H1 (cell line): ENCODE measurements around the gene DNAI2. TPM values are rescaled to one million over a fixed set of nuclear protein-coding genes. Genes with fewer than 3 reads are reported as not detected.
A peak's percentile ranks its signal among the peaks of the same experiment; 100 is the strongest.

ENCODE experiments used
- CTCF ChIA-PET: fragments of 300-600 bp; sonication (Branson Sonifier 250); formaldehyde crosslinking; loops from one replicate; lab custom pipeline; 2021; ENCODE audit not compliant: partially characterized antibody; lab: Charles Lee
- POLR2A ChIA-PET: fragments of 300-600 bp; sonication (Branson Sonifier 250); formaldehyde crosslinking; loops from one replicate; lab custom pipeline; 2021; ENCODE audit warnings: inconsistent platforms; ENCODE audit not compliant: partially characterized antibody; lab: Charles Lee
- DNase-seq, 2 experiments: peaks; one replicate each; pipeline versions ENCODE4 v3.0.0 to v3.0.0-alpha.2; 2010 to 2022; ENCODE audit warnings: low spot score in 2 of 2, low read depth in 1 of 2, mixed read lengths in 1 of 2
- FAIRE-seq: peaks from 2 replicates; lab custom pipeline; 2011; peaks lifted over from hg19 to GRCh38; lab: Jason Lieb, UNC
- H2AFZ ChIP-seq: 2 replicates; pipeline ENCODE4 v1.8.1; 2012; ENCODE audit warnings: low read length, inconsistent platforms
- H2AK5ac ChIP-seq: 2 replicates; pipeline ENCODE4 v1.6.1; 2013; ENCODE audit warnings: low read depth, low read length
- H2BK120ac ChIP-seq: replicated peaks from 2 replicates; pipeline ENCODE3; 2013; ENCODE audit warnings: low read depth, low read length, inconsistent platforms
- H2BK12ac ChIP-seq: 2 replicates; pipeline ENCODE4 v1.6.1; 2013; ENCODE audit warnings: low read depth, low read length
- H2BK15ac ChIP-seq: 2 replicates; pipeline ENCODE4 v1.6.1; 2013; ENCODE audit warnings: low read length
- H2BK20ac ChIP-seq: 2 replicates; pipeline ENCODE4 v1.6.1; 2013; ENCODE audit warnings: low read length
- H2BK5ac ChIP-seq: 2 replicates; pipeline ENCODE4 v1.6.1; 2013; ENCODE audit warnings: low read depth, low read length
- H3K14ac ChIP-seq: 2 replicates; pipeline ENCODE4 v1.6.1; 2013; ENCODE audit warnings: inconsistent platforms; ENCODE audit not compliant: insufficient read length
- H3K18ac ChIP-seq: 2 replicates; pipeline ENCODE4 v1.6.1; 2013; ENCODE audit warnings: low read length; ENCODE audit errors: extremely low read depth
- H3K23ac ChIP-seq: 2 replicates; pipeline ENCODE4 v1.6.1; 2013; ENCODE audit warnings: inconsistent platforms; ENCODE audit not compliant: insufficient read length
- H3K23me2 ChIP-seq: 2 replicates; pipeline ENCODE4 v1.6.1; 2013; ENCODE audit warnings: low read depth, low read length
- H3K27ac ChIP-seq: 2 replicates; pipeline ENCODE4 v1.6.1; 2011; ENCODE audit warnings: low read depth, low read length, inconsistent platforms
- H3K27me3 ChIP-seq, 4 experiments: replicated peaks in 1 of 4; 1 replicate in 1 of 4; 2 replicates in 3 of 4; pipeline versions ENCODE4 v1.6.1 to v1.8.1; 2011 to 2013; ENCODE audit warnings: low read length in 3 of 4, mild to moderate bottlenecking in 3 of 4, inconsistent platforms in 2 of 4, mixed read lengths in 2 of 4, moderate library complexity in 1 of 4; ENCODE audit not compliant: control insufficient read depth in 3 of 4, insufficient read depth in 3 of 4; ENCODE audit errors: extremely low read depth in 1 of 4
- H3K36me3 ChIP-seq, 4 experiments: 2 replicates each; pipeline versions ENCODE4 v1.6.1 to v1.8.1; 2011 to 2013; ENCODE audit warnings: mild to moderate bottlenecking in 4 of 4, low read length in 3 of 4, moderate library complexity in 2 of 4, control low read depth in 1 of 4, inconsistent platforms in 1 of 4; ENCODE audit not compliant: insufficient read depth in 4 of 4, control insufficient read depth in 2 of 4
- H3K4ac ChIP-seq: replicated peaks from 2 replicates; pipeline ENCODE3; 2013; ENCODE audit warnings: low read length, low read depth, mixed read lengths, inconsistent platforms; ENCODE audit not compliant: insufficient read length
- H3K4me1 ChIP-seq, 4 experiments: replicated peaks in 1 of 4; 1 replicate in 1 of 4; 2 replicates in 3 of 4; pipeline versions ENCODE4 v1.6.1 to v1.8.1; 2011 to 2013; ENCODE audit warnings: low read length in 3 of 4, inconsistent platforms in 2 of 4, mixed read lengths in 1 of 4; ENCODE audit not compliant: insufficient read depth in 4 of 4, control insufficient read depth in 3 of 4
- H3K4me2 ChIP-seq, 2 experiments: 2 replicates each; pipeline versions ENCODE4 v1.6.1 to v1.8.1; 2011 to 2013; ENCODE audit warnings: low read depth in 2 of 2, low read length in 2 of 2, control low read depth in 1 of 2, inconsistent platforms in 1 of 2, mild to moderate bottlenecking in 1 of 2; ENCODE audit not compliant: insufficient read depth in 1 of 2
- H3K4me3 ChIP-seq, 4 experiments: fragments of 200-600, 300-600 bp in 1 of 4; sonication (generic), shearing (Covaris generic), sonication (Bioruptor Twin) in 1 of 4; 2 replicates each; pipeline versions ENCODE4 v1.5.1 to v1.8.1; 2011 to 2016; ENCODE audit warnings: low read length in 4 of 4, low read depth in 3 of 4, control low read depth in 2 of 4, inconsistent platforms in 2 of 4, mild to moderate bottlenecking in 2 of 4, mixed read lengths in 1 of 4, moderate library complexity in 1 of 4; ENCODE audit not compliant: insufficient read depth in 2 of 4; ENCODE audit errors: extremely low read depth in 1 of 4
- H3K56ac ChIP-seq: replicated peaks from 2 replicates; pipeline ENCODE3; 2013; ENCODE audit warnings: low read depth, mild to moderate bottlenecking, mixed read lengths, low read length, inconsistent platforms; ENCODE audit not compliant: insufficient read length
- H3K79me1 ChIP-seq: 2 replicates; pipeline ENCODE4 v1.6.1; 2013; ENCODE audit warnings: low read depth, low read length, control low read depth
- H3K79me2 ChIP-seq, 2 experiments: 2 replicates each; pipeline versions ENCODE4 v1.6.1 to v1.8.1; 2012 to 2013; ENCODE audit warnings: low read length in 2 of 2, mild to moderate bottlenecking in 2 of 2, inconsistent platforms in 1 of 2; ENCODE audit not compliant: insufficient read depth in 2 of 2, control insufficient read depth in 1 of 2
- H3K9ac ChIP-seq, 4 experiments: replicated peaks in 1 of 4; 1 replicate in 1 of 4; 2 replicates in 3 of 4; pipeline versions ENCODE4 v1.6.1 to v1.8.1; 2011 to 2013; ENCODE audit warnings: low read depth in 3 of 4, low read length in 3 of 4, control low read depth in 2 of 4, mild to moderate bottlenecking in 2 of 4, moderate library complexity in 2 of 4, inconsistent platforms in 1 of 4; ENCODE audit errors: extremely low read depth in 1 of 4
- H3K9me3 ChIP-seq, 2 experiments: 2 replicates each; pipeline versions ENCODE4 v1.6.1 to v1.8.1; 2012 to 2013; ENCODE audit warnings: mild to moderate bottlenecking in 2 of 2, moderate library complexity in 2 of 2, control low read depth in 1 of 2, inconsistent platforms in 1 of 2, low read depth in 1 of 2, low read length in 1 of 2, mixed read lengths in 1 of 2; ENCODE audit not compliant: insufficient read depth in 2 of 2
- H4K20me1 ChIP-seq, 2 experiments: replicated peaks in 1 of 2; 2 replicates each; pipeline versions ENCODE3 to v1.8.1; 2011 to 2013; ENCODE audit warnings: inconsistent platforms in 2 of 2, low read length in 2 of 2, mild to moderate bottlenecking in 1 of 2; ENCODE audit not compliant: insufficient read depth in 2 of 2, control insufficient read depth in 1 of 2
- H4K5ac ChIP-seq: 2 replicates; pipeline ENCODE4 v1.6.1; 2013; ENCODE audit warnings: low read length, low read depth, mixed read lengths, inconsistent platforms; ENCODE audit not compliant: insufficient read length
- H4K8ac ChIP-seq: 2 replicates; pipeline ENCODE4 v1.8.0; 2013; ENCODE audit warnings: mild to moderate bottlenecking, moderate library complexity, low read length, inconsistent platforms; ENCODE audit not compliant: insufficient read depth; ENCODE audit errors: extremely low read depth
- H4K91ac ChIP-seq: replicated peaks from 2 replicates; pipeline ENCODE3; 2013; ENCODE audit warnings: low read length, mixed read lengths, inconsistent platforms; ENCODE audit not compliant: insufficient read length
- ATF2 ChIP-seq: IDR thresholded peaks from 2 replicates; pipeline ENCODE4 v1.6.1; 2012; ENCODE audit warnings: low read length, inconsistent platforms
- ATF3 ChIP-seq: IDR thresholded peaks from 2 replicates; pipeline ENCODE4 v1.6.1; 2011; ENCODE audit warnings: low read depth, mild to moderate bottlenecking, low read length; ENCODE audit not compliant: insufficient read depth
- BRCA1 ChIP-seq: IDR thresholded peaks from 2 replicates; pipeline ENCODE4 v1.6.1; 2012; ENCODE audit warnings: low read depth, low read length, improper control_type of control experiment
- GTF2F1 ChIP-seq: IDR thresholded peaks from 2 replicates; pipeline ENCODE4 v1.6.1; 2012; ENCODE audit warnings: low read depth, low read length, improper control_type of control experiment, borderline replicate concordance
- HDAC2 ChIP-seq, 2 experiments: fragments of 300-600 bp in 1 of 2; sonication (generic) in 1 of 2; IDR thresholded peaks; 2 replicates each; pipeline ENCODE4 v1.6.1; 2011 to 2012; ENCODE audit warnings: low read depth in 2 of 2, low read length in 2 of 2, mild to moderate bottlenecking in 2 of 2, moderate library complexity in 2 of 2, borderline replicate concordance in 1 of 2, inconsistent platforms in 1 of 2
- KDM5A ChIP-seq: fragments of 200-600 bp; IDR thresholded peaks from 2 replicates; pipeline ENCODE4 v1.7.1; 2012; ENCODE audit warnings: mild to moderate bottlenecking, low read length, inconsistent platforms, mixed read lengths
- MAFK ChIP-seq: IDR thresholded peaks from 2 replicates; pipeline ENCODE4 v1.6.1; 2012; ENCODE audit warnings: low read depth, mild to moderate bottlenecking, improper control_type of control experiment, low read length
- SIN3A ChIP-seq, 2 experiments: IDR thresholded peaks in 1 of 2; conservative IDR thresholded peaks in 1 of 2; 2 replicates each; pipeline ENCODE4 v1.6.1; 2011 to 2012; ENCODE audit warnings: low read length in 2 of 2, improper control_type of control experiment in 1 of 2, low read depth in 1 of 2, mild to moderate bottlenecking in 1 of 2
- SIRT6 ChIP-seq: IDR thresholded peaks from one replicate; pipeline ENCODE4 v1.7.1; 2012; ENCODE audit warnings: low read length, inconsistent platforms
- SRF ChIP-seq: IDR thresholded peaks from 2 replicates; pipeline ENCODE4 v1.6.1; 2011; ENCODE audit warnings: mild to moderate bottlenecking, low read depth, low read length, moderate library complexity
- WGBS, 2 experiments: shearing (Covaris generic) in 1 of 2; methylation state at CpG; one replicate each; pipeline versions ENCODE4 v1.1.6 to v1.1.7; 2013 to 2015; ENCODE audit warnings: low lambda C conversion rate in 2 of 2, mixed read lengths in 2 of 2, inconsistent platforms in 1 of 2, low coverage in 1 of 2, missing lambda C conversion rate in 1 of 2; ENCODE audit not compliant: insufficient replicate concordance in 2 of 2, insufficient coverage in 1 of 2, insufficient read length in 1 of 2; ENCODE audit errors: extremely low coverage in 1 of 2, missing lambda C conversion rate in 1 of 2; 5-methylcytosine and 5-hydroxymethylcytosine counted together
- polyA plus RNA-seq, 7 experiments: library from polyadenylated mRNA; depleted of rRNA in 3 of 7; stranded (reverse) in 5 of 7; unstranded in 2 of 7; fragments of >200 nt in 5 of 7; fragments of 200-250 nt in 2 of 7; gene quantifications; 1 replicate in 5 of 7; 2 replicates in 1 of 7; 4 replicates in 1 of 7; pipeline versions ENCODE4 v1.2.1 to v1.2.3, GENCODE V29; 2011 to 2013; ENCODE audit warnings: missing spikeins in 2 of 7, mixed read lengths in 2 of 7
- total RNA-seq: library from RNA; stranded (reverse); fragmentation: NEBNext Ultra II Directional; extraction: Animal tissue kit (Norgen Biotek cat#: 25700); gene quantifications from 2 replicates; pipeline ENCODE4 v1.2.1, GENCODE V29; 2021

The DNAI2 gene
- total and polyA plus RNA-seq, 2 of the 8 experiments (the other 6 are each of a cell fraction or from before 2014, with no cell fraction given), result 0.08 to 0.15 TPM

GRCh38 chr17:74271281-74271680 is 2.8 kb upstream of the DNAI2 start:
- no peak overlapping the region for H2BK120ac ChIP-seq
- H3K56ac ChIP-seq, result no peak overlapping the region
- H3K4me3 ChIP-seq, result no peak overlapping the region
- no peaks in the 10 kb centered on the region for H3K9me3 ChIP-seq
- no peak overlapping the region for H3K14ac ChIP-seq
- no peak for TF ChIP-seq SIRT6
- no peak for TF ChIP-seq ATF3
- no peak for TF ChIP-seq SIN3A (conservative IDR thresholded peaks at IDR 0.05 in 1 of 2, IDR thresholded peaks at IDR 0.05 in 1 of 2; ENCODE audit: low read depth in 1 of 2, low read length in 2 of 2)
- no peak for TF ChIP-seq SRF
- TF ChIP-seq KDM5A, result no peak
- no peak for TF ChIP-seq ATF2
- TF ChIP-seq BRCA1, result no peak
- TF ChIP-seq MAFK, result no peak
- no peak for TF ChIP-seq GTF2F1
- TF ChIP-seq HDAC2 (IDR thresholded peaks at IDR 0.05; ENCODE audit: borderline replicate concordance in 1 of 2, low read depth in 2 of 2, low read length in 2 of 2), result no peak
- ChIA-PET POLR2A (interaction anchor here (0.9 to 1.7 kb wide), 3 partner anchors 10 to 60 kb away, joined by 3 to 6 read pairs (median 6); no protein-coding TSS in a partner anchor), CTCF (interaction anchor here (0.6 to 1.6 kb wide), 6 partner anchors 27 to 325 kb away, joined by 3 to 5 read pairs (median 4); no protein-coding TSS in a partner anchor)
- 84% methylated on average over 3 of the region's 3 CpGs; no CpG with 5 or more reads in 1 of the 2 experiments for WGBS, 2 experiments
- no peak overlapping the region for H2AK5ac ChIP-seq
- no peaks in the 10 kb centered on the region for H4K20me1 ChIP-seq
- FAIRE-seq, result peak; percentile 55
- H3K79me1 ChIP-seq, result no peaks in the 10 kb centered on the region
- DNase-seq, result no peak
- H4K8ac ChIP-seq, result no peak overlapping the region
- no peak overlapping the region for H4K91ac ChIP-seq
- peaks cover 3% of the 10 kb centered on the region; the same call in 1 of the 2 replicates for H3K23me2 ChIP-seq
- H3K18ac ChIP-seq, result no peak overlapping the region
- no peak overlapping the region for H2BK15ac ChIP-seq
- no peak overlapping the region for H3K9ac ChIP-seq
- H2AFZ ChIP-seq, result no peak overlapping the region
- H3K4me1 ChIP-seq, result peaks cover 0 to 5% (median 3%) of the 10 kb centered on the region in 4 experiments; a peak in 6 of 7 replicates
- H3K4me2 ChIP-seq, result no peak overlapping the region
- no peak overlapping the region for H2BK20ac ChIP-seq
- no peak overlapping the region for H2BK12ac ChIP-seq
- H3K23ac ChIP-seq, result no peak overlapping the region
- no peaks in the 10 kb centered on the region for H3K79me2 ChIP-seq
- H3K36me3 ChIP-seq, result no peaks in the 10 kb centered on the region
- H3K27me3 ChIP-seq, result peaks cover 0 to 17% (median 15%) of the 10 kb centered on the region in 4 experiments; a peak in 6 of 7 replicates
- no peak overlapping the region for H3K4ac ChIP-seq
- H2BK5ac ChIP-seq, result no peak overlapping the region
- no peak overlapping the region for H4K5ac ChIP-seq
- H3K27ac ChIP-seq, result no peak overlapping the region
